K562 (cell line): ENCODE results near the gene CRADD. TPM values are rescaled to one million over a fixed set of nuclear protein-coding genes. Genes with fewer than 3 reads are reported as not detected.

Experiments used
- ATAC-seq: fragments of 200-7000 bp; cut with Tn5 transposase; 3 replicates; pipeline ENCODE4 v1.9.1; 2020; ENCODE audit warnings: moderate library complexity
- BruUV-seq: library from RNA; stranded (reverse); fragments of 400-500 nt; replicated peaks from 2 replicates; lab custom pipeline; 2021; lab: Mats Ljungman, UMichigan
- CTCF ChIA-PET: fragments of 300-600 bp; formaldehyde crosslinking; extraction: SDS; loops from one replicate; lab custom pipeline; 2021; ENCODE audit warnings: low intra/inter-chr PET ratio; lab: Yijun Ruan, JAX
- POLR2A ChIA-PET: fragments of 300-600, 350-650 bp; sonication (Branson Sonifier 250); formaldehyde crosslinking; extraction: SDS; loops from one replicate; lab custom pipeline; 2021; ENCODE audit warnings: antibody characterized with exemption, inconsistent platforms; lab: Yijun Ruan, JAX
- DNase-seq, 4 experiments: peaks; one replicate each; pipeline versions ENCODE4 v3.0.0 to v3.0.0-alpha.2; 2011 to 2018; ENCODE audit warnings: low spot score in 3 of 4, mixed read lengths in 3 of 4; ENCODE audit errors: extremely low read depth in 1 of 4
- FAIRE-seq: peaks from 2 replicates; lab custom pipeline; 2011; peaks lifted over from hg19 to GRCh38; lab: Jason Lieb, UNC
- H2AFZ ChIP-seq: 2 replicates; pipeline ENCODE4 v1.6.0; 2011; ENCODE audit warnings: low read depth, low read length, control low read depth, inconsistent platforms
- H3K27ac ChIP-seq: fragments of 200-600 bp; 3 replicates; pipeline ENCODE4 v1.8.0; 2011; ENCODE audit warnings: low read depth, mild to moderate bottlenecking, control low read depth, inconsistent platforms, low read length, moderate library complexity, mixed read lengths; ENCODE audit errors: extremely low read depth
- H3K27me3 ChIP-seq, 2 experiments: fragments of 300-600 bp in 1 of 2; 2 replicates in 1 of 2; 3 replicates in 1 of 2; pipeline versions ENCODE4 v1.6.0 to v1.8.0; 2011; ENCODE audit warnings: inconsistent platforms in 2 of 2, low read length in 2 of 2, mild to moderate bottlenecking in 1 of 2, mixed read lengths in 1 of 2, moderate library complexity in 1 of 2; ENCODE audit not compliant: control insufficient read depth in 2 of 2, insufficient read depth in 2 of 2
- H3K36me3 ChIP-seq: fragments of 300-600 bp; 3 replicates; pipeline ENCODE4 v1.8.0; 2011; ENCODE audit warnings: mild to moderate bottlenecking, low read length, inconsistent platforms; ENCODE audit not compliant: control insufficient read depth, insufficient read depth
- H3K4me1 ChIP-seq, 2 experiments: fragments of 200-600 bp in 1 of 2; replicated peaks in 1 of 2; 2 replicates in 1 of 2; 3 replicates in 1 of 2; pipeline versions ENCODE4 v1.5.1 to v1.8.0; 2011; ENCODE audit warnings: inconsistent platforms in 2 of 2, low read length in 2 of 2, mild to moderate bottlenecking in 1 of 2, mixed read lengths in 1 of 2, moderate library complexity in 1 of 2; ENCODE audit not compliant: control insufficient read depth in 2 of 2, insufficient read depth in 2 of 2
- H3K4me2 ChIP-seq: 2 replicates; pipeline ENCODE4 v1.6.1; 2011; ENCODE audit warnings: low read length, control low read depth, inconsistent platforms, mixed read lengths; ENCODE audit not compliant: insufficient read depth
- H3K4me3 ChIP-seq: fragments of 200-600 bp; sonication (generic), shearing (Covaris generic); 2 replicates; pipeline ENCODE4 v1.5.1; 2016; ENCODE audit warnings: control low read depth, inconsistent platforms
- H3K79me2 ChIP-seq: fragments of 200-600 bp; 3 replicates; pipeline ENCODE4 v1.8.0; 2011; ENCODE audit warnings: low read length, inconsistent platforms; ENCODE audit not compliant: control insufficient read depth, insufficient read depth
- H3K9ac ChIP-seq, 2 experiments: 2 replicates each; pipeline versions ENCODE4 v1.6.0 to v1.6.1; 2011; ENCODE audit warnings: low read depth in 2 of 2, low read length in 2 of 2, control low read depth in 1 of 2, inconsistent platforms in 1 of 2, mild to moderate bottlenecking in 1 of 2, mixed read lengths in 1 of 2; ENCODE audit not compliant: insufficient read depth in 1 of 2
- H3K9me1 ChIP-seq: one replicate; pipeline ENCODE4 v1.6.0; 2011; ENCODE audit warnings: inconsistent platforms, mild to moderate bottlenecking, low read length, moderate library complexity; ENCODE audit not compliant: control insufficient read depth, insufficient read depth
- H3K9me3 ChIP-seq: replicated peaks from 2 replicates; pipeline ENCODE4 v1.5.1; 2011; ENCODE audit warnings: low read depth, low read length, inconsistent platforms; ENCODE audit not compliant: control insufficient read depth, insufficient read depth
- H4K20me1 ChIP-seq: replicated peaks from 2 replicates; pipeline ENCODE4 v1.6.1; 2011; ENCODE audit warnings: low read length, inconsistent platforms, mixed read lengths; ENCODE audit not compliant: control insufficient read depth, insufficient read depth
- CSDE1 ChIP-seq, 2 experiments: fragments of 450-650 bp; IDR thresholded peaks; 2 replicates each; pipeline ENCODE4 v1.6.1; 2016; ENCODE audit warnings: mild to moderate bottlenecking in 1 of 2
- HDAC3 ChIP-seq: fragments of 450-650 bp; IDR thresholded peaks from 2 replicates; pipeline ENCODE4 v1.6.1; 2018; ENCODE audit warnings: borderline replicate concordance, mild to moderate bottlenecking, moderate library complexity; ENCODE audit not compliant: partially characterized antibody
- HMG20B ChIP-seq: fragments of 250-450 bp; sonication (Bioruptor Pico); IDR thresholded peaks from 2 replicates; pipeline ENCODE4 v1.5.0; 2021; ENCODE audit warnings: mild to moderate bottlenecking
- POLR2H ChIP-seq: IDR thresholded peaks from 2 replicates; pipeline ENCODE4 v1.6.1; 2016; ENCODE audit warnings: missing genetic modification characterization, low read depth, mild to moderate bottlenecking, control low read depth, missing compliant biosample characterization, moderate library complexity
- PRPF4 ChIP-seq: fragments of 200-400 bp; formaldehyde crosslinking; IDR thresholded peaks from one replicate; pipeline ENCODE4 v1.6.1; 2017; ENCODE audit warnings: low read length, low read depth, mild to moderate bottlenecking; ENCODE audit not compliant: insufficient read depth, poor library complexity, severe bottlenecking
- WHSC1 ChIP-seq: IDR thresholded peaks from one replicate; pipeline ENCODE4 v1.6.1; 2012; ENCODE audit warnings: low read length, control low read depth, inconsistent platforms
- XRCC5 ChIP-seq: fragments of 200-400 bp; formaldehyde crosslinking; IDR thresholded peaks from 2 replicates; pipeline ENCODE4 v1.6.1; 2017; ENCODE audit warnings: low read depth, mild to moderate bottlenecking, low read length
- ZNF133 ChIP-seq: fragments of 250-450 bp; sonication (Bioruptor Pico); IDR thresholded peaks from 2 replicates; pipeline ENCODE4 v1.4.0; 2020; ENCODE audit warnings: mild to moderate bottlenecking
- ZNF445 ChIP-seq: fragments of 250-450 bp; sonication (Bioruptor Pico); IDR thresholded peaks from 2 replicates; pipeline ENCODE4 v1.4.0; 2020; ENCODE audit warnings: low read depth, mild to moderate bottlenecking, moderate library complexity
- WGBS: fragments of 100-300 bp; shearing (Covaris generic); methylation state at CpG from one replicate; pipeline ENCODE4 v1.1.6; 2016; ENCODE audit warnings: low coverage, mixed read lengths; ENCODE audit not compliant: insufficient coverage; ENCODE audit errors: missing lambda C conversion rate; 5-methylcytosine and 5-hydroxymethylcytosine counted together
- in situ Hi-C: fragments of 300-500 bp; cut with MboI; formaldehyde crosslinking; loops from 4 replicates; pipeline ENCODE4 v1.15.0; 2018; ENCODE audit warnings: inconsistent platforms, mixed read lengths
- intact Hi-C: fragments of 100-400 bp; cut with micrococcal nuclease; formaldehyde crosslinking; loops from 2 replicates; pipeline ENCODE4 v1.14.2; 2022
- polyA plus RNA-seq, 8 experiments: library from polyadenylated mRNA; depleted of rRNA in 4 of 8; stranded (reverse) in 5 of 8; unstranded in 3 of 8; fragments of >200 nt; fragmentation: Nextera tagmentation in 2 of 8; fragmentation: Illumina TruSeq in 1 of 8; extraction: Ambion mirVana in 2 of 8; extraction: Trizol in 1 of 8; gene quantifications; 2 replicates each; pipeline versions ENCODE4 v1.2.1 to v1.2.3, GENCODE V29; 2011 to 2014; ENCODE audit warnings: inconsistent platforms in 1 of 8, missing spikeins in 1 of 8
- total RNA-seq, 7 experiments: library from RNA; depleted of rRNA in 6 of 7; stranded (reverse); fragments of >200 nt in 6 of 7; fragmentation: Illumina TruSeq in 2 of 7; extraction: Trizol in 2 of 7; gene quantifications; 2 replicates each; pipeline versions ENCODE4 v1.2.1 to v1.2.3, GENCODE V29; 2011 to 2021; ENCODE audit warnings: low replicate concordance in 1 of 7

The CRADD gene
- total and polyA plus RNA-seq, 9 of the 15 experiments (the other 6 are each of a cell fraction or from before 2014, with no cell fraction given), result 20.5 to 41.1 (median 25.9) TPM

DNA sequence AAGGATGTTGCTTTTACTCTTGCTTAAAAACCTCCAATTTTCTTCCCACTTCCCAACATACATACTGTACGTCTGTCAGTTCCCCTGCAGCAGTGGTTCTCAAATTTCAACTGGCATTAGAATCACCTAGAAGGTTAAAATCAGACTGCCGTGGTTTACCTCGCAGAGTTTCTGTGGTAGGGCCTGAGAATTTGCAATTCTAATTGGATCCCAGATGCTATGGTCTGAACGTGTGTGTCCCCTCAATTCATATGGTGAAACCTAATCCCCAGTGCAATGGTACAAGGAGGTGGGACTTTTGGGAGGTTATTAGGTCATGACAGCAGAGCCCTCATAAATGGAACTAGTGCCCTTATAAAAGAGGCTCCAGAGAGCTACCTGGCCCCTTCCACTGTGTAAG, 226.9 kb downstream of the CRADD start:
- intact Hi-C loops, result no loop called here
- H3K9me1 ChIP-seq, result no peaks in the 10 kb centered on the region
- FAIRE-seq (no peak), ATAC-seq (no peak), DNase-seq (no peak)
- BruUV-seq, result no TSS peak
- H3K4me3 ChIP-seq, result no peak overlapping the region
- H2AFZ ChIP-seq, result no peak overlapping the region
- no peaks in the 10 kb centered on the region for H3K79me2 ChIP-seq
- H4K20me1 ChIP-seq, result no peaks in the 10 kb centered on the region
- in situ Hi-C loops, result no loop called here
- no peak overlapping the region for H3K27ac ChIP-seq
- H3K4me2 ChIP-seq, result no peak overlapping the region
- 38% methylated on average over 4 of the region's 4 CpGs for WGBS
- ChIA-PET CTCF (no interaction called here), POLR2A (no interaction called here)
- peaks cover 0 to 5% of the 10 kb centered on the region in 2 experiments; a peak in 2 of 5 replicates for H3K4me1 ChIP-seq
- no peaks in the 10 kb centered on the region for H3K36me3 ChIP-seq
- H3K9ac ChIP-seq, result no peak overlapping the region
- no peak for TF ChIP-seq ZNF445 (CRISPR knock-in tag)
- TF ChIP-seq WHSC1, result no peak
- TF ChIP-seq PRPF4, result no peak
- no peak for TF ChIP-seq XRCC5
- TF ChIP-seq ZNF133 (CRISPR knock-in tag), result no peak
- TF ChIP-seq HMG20B, result no peak
- no peak for TF ChIP-seq POLR2H
- TF ChIP-seq HDAC3, result no peak
- no peak for TF ChIP-seq CSDE1 (IDR thresholded peaks at IDR 0.05)
- no peaks in the 10 kb centered on the region for H3K9me3 ChIP-seq
- H3K27me3 ChIP-seq, result no peaks in the 10 kb centered on the region
